Rectal smooth muscle tissue (tissue), 1 donor: ENCODE results near the gene MAST4.
A peak's percentile ranks its signal among the peaks of the same experiment; 100 is the strongest.

Experiments
- H3K27ac ChIP-seq: one replicate; pipeline ENCODE4 v1.7.0; 2013; ENCODE audit warnings: low read depth, low read length, inconsistent platforms
- H3K27me3 ChIP-seq: one replicate; pipeline ENCODE4 v1.7.0; 2013; ENCODE audit warnings: low read length; ENCODE audit not compliant: control insufficient read depth, insufficient read depth
- H3K36me3 ChIP-seq: one replicate; pipeline ENCODE4 v1.7.0; 2013; ENCODE audit warnings: low read length; ENCODE audit not compliant: control insufficient read depth, insufficient read depth
- H3K4me1 ChIP-seq: one replicate; pipeline ENCODE4 v1.7.0; 2013; ENCODE audit warnings: low read length; ENCODE audit not compliant: control insufficient read depth, insufficient read depth
- H3K4me3 ChIP-seq: one replicate; pipeline ENCODE4 v1.7.0; 2013; ENCODE audit warnings: low read length
- H3K9ac ChIP-seq: one replicate; pipeline ENCODE4 v1.7.0; 2013; ENCODE audit warnings: low read length

MAST4 gene

GRCh38 chr5:67090040-67090439, 493.8 kb downstream of the MAST4 start:
- no peaks in the 10 kb centered on the region for H3K27me3 ChIP-seq
- H3K4me3 ChIP-seq: no peak overlapping the region
- no peak overlapping the region for H3K9ac ChIP-seq
- H3K4me1 ChIP-seq: peaks cover 19% of the 10 kb centered on the region
- H3K27ac ChIP-seq: no peak overlapping the region
- no peaks in the 10 kb centered on the region for H3K36me3 ChIP-seq

GRCh38 chr5:67090593-67090992, 494.4 kb downstream of the MAST4 start:
- peaks cover 21% of the 10 kb centered on the region for H3K4me1 ChIP-seq
- H3K27me3 ChIP-seq: no peaks in the 10 kb centered on the region
- no peak overlapping the region for H3K9ac ChIP-seq
- H3K27ac ChIP-seq: no peak overlapping the region
- H3K4me3 ChIP-seq: no peak overlapping the region
- no peaks in the 10 kb centered on the region for H3K36me3 ChIP-seq

- Histone ChIP-seq H3K4me3 (peak overlapping the region; percentile 19), H3K4me1 (peaks cover 21% of the 10 kb centered on the region), H3K27ac (peak overlapping the region; percentile 81), H3K27me3 (no peaks in the 10 kb centered on the region), H3K9ac (no peak overlapping the region), H3K36me3 (no peaks in the 10 kb centered on the region)
These were observed 496.3 kb downstream of the MAST4 start for GRCh38 chr5:67092535-67092934.

GRCh38 chr5:67093279-67093678, 497.1 kb downstream of the MAST4 start:
- Histone ChIP-seq H3K9ac (no peak overlapping the region), H3K4me1 (peaks cover 21% of the 10 kb centered on the region), H3K4me3 (no peak overlapping the region), H3K27ac (peak overlapping the region; percentile 81), H3K36me3 (no peaks in the 10 kb centered on the region), H3K27me3 (no peaks in the 10 kb centered on the region)

- Histone ChIP-seq H3K27ac (peak overlapping the region; percentile 34), H3K4me3 (no peak overlapping the region), H3K27me3 (no peaks in the 10 kb centered on the region), H3K4me1 (peaks cover 20% of the 10 kb centered on the region), H3K9ac (no peak overlapping the region), H3K36me3 (no peaks in the 10 kb centered on the region)
These were observed 498.5 kb downstream of the MAST4 start for GRCh38 chr5:67094476-67095300.

GRCh38 chr5:67095346-67096171, 499.4 kb downstream of the MAST4 start:
- H3K27me3 ChIP-seq: no peaks in the 10 kb centered on the region
- peaks cover 20% of the 10 kb centered on the region for H3K4me1 ChIP-seq
- no peak overlapping the region for H3K9ac ChIP-seq
- H3K36me3 ChIP-seq: no peaks in the 10 kb centered on the region
- peak overlapping the region; percentile 34 for H3K27ac ChIP-seq
- peak overlapping the region; percentile 7 for H3K4me3 ChIP-seq

- Histone ChIP-seq H3K4me1 (peaks cover 12% of the 10 kb centered on the region), H3K36me3 (peaks cover 4% of the 10 kb centered on the region), H3K9ac (no peak overlapping the region), H3K27me3 (no peaks in the 10 kb centered on the region), H3K4me3 (no peak overlapping the region), H3K27ac (no peak overlapping the region)
These were observed 502.5 kb downstream of the MAST4 start for GRCh38 chr5:67098656-67099055.

- Histone ChIP-seq H3K27me3 (no peaks in the 10 kb centered on the region), H3K9ac (no peak overlapping the region), H3K36me3 (peaks cover 4% of the 10 kb centered on the region), H3K27ac (no peak overlapping the region), H3K4me3 (no peak overlapping the region), H3K4me1 (peaks cover 4% of the 10 kb centered on the region)
These were observed 504.1 kb downstream of the MAST4 start for GRCh38 chr5:67100301-67100700.

- Histone ChIP-seq H3K27ac (no peak overlapping the region), H3K27me3 (no peaks in the 10 kb centered on the region), H3K36me3 (peaks cover 4% of the 10 kb centered on the region), H3K4me1 (peaks cover 4% of the 10 kb centered on the region), H3K9ac (no peak overlapping the region), H3K4me3 (no peak overlapping the region)
These were observed 506.5 kb downstream of the MAST4 start for GRCh38 chr5:67102708-67103107.

- Histone ChIP-seq H3K9ac (no peak overlapping the region), H3K27ac (no peak overlapping the region), H3K4me1 (no peaks in the 10 kb centered on the region), H3K36me3 (peaks cover 4% of the 10 kb centered on the region), H3K4me3 (no peak overlapping the region), H3K27me3 (no peaks in the 10 kb centered on the region)
These were observed 508.7 kb downstream of the MAST4 start for GRCh38 chr5:67104859-67105258.

- H3K36me3 ChIP-seq: peaks cover 4% of the 10 kb centered on the region
These were observed 509.1 kb downstream of the MAST4 start for GRCh38 chr5:67105270-67105669.

GRCh38 chr5:67106626-67107342, 510.6 kb downstream of the MAST4 start:
- H3K27ac ChIP-seq: no peak overlapping the region
- H3K27me3 ChIP-seq: no peaks in the 10 kb centered on the region
- no peak overlapping the region for H3K9ac ChIP-seq
- H3K4me3 ChIP-seq: no peak overlapping the region
- no peaks in the 10 kb centered on the region for H3K36me3 ChIP-seq
- H3K4me1 ChIP-seq: no peaks in the 10 kb centered on the region

More at GRCh38 chr5:67105270-67105669, 509.1 kb downstream of the MAST4 start:
- Histone ChIP-seq H3K27ac (no peak overlapping the region), H3K4me1 (no peaks in the 10 kb centered on the region), H3K9ac (no peak overlapping the region), H3K4me3 (no peak overlapping the region), H3K27me3 (no peaks in the 10 kb centered on the region)
